H1 (cell line): ENCODE measurements around the gene PAX8. TPM values are rescaled to one million over a fixed set of nuclear protein-coding genes. Genes with fewer than 3 reads are reported as not detected.
"Not testable (repeated sequence)": the region's sequence is repeated elsewhere in the genome, so short reads cannot be mapped to it uniquely, and the experiment has no call there.

ENCODE experiments used
- CTCF ChIA-PET: fragments of 300-600 bp; sonication (Branson Sonifier 250); formaldehyde crosslinking; loops from one replicate; lab custom pipeline; 2021; ENCODE audit not compliant: partially characterized antibody; lab: Charles Lee
- POLR2A ChIA-PET: fragments of 300-600 bp; sonication (Branson Sonifier 250); formaldehyde crosslinking; loops from one replicate; lab custom pipeline; 2021; ENCODE audit warnings: inconsistent platforms; ENCODE audit not compliant: partially characterized antibody; lab: Charles Lee
- DNase-seq, 2 experiments: peaks; one replicate each; pipeline versions ENCODE4 v3.0.0 to v3.0.0-alpha.2; 2010 to 2022; ENCODE audit warnings: low spot score in 2 of 2, low read depth in 1 of 2, mixed read lengths in 1 of 2
- FAIRE-seq: peaks from 2 replicates; lab custom pipeline; 2011; peaks lifted over from hg19 to GRCh38; lab: Jason Lieb, UNC
- H2AFZ ChIP-seq: 2 replicates; pipeline ENCODE4 v1.8.1; 2012; ENCODE audit warnings: low read length, inconsistent platforms
- H2AK5ac ChIP-seq: 2 replicates; pipeline ENCODE4 v1.6.1; 2013; ENCODE audit warnings: low read depth, low read length
- H2BK120ac ChIP-seq: replicated peaks from 2 replicates; pipeline ENCODE3; 2013; ENCODE audit warnings: low read depth, low read length, inconsistent platforms
- H2BK12ac ChIP-seq: 2 replicates; pipeline ENCODE4 v1.6.1; 2013; ENCODE audit warnings: low read depth, low read length
- H2BK15ac ChIP-seq: 2 replicates; pipeline ENCODE4 v1.6.1; 2013; ENCODE audit warnings: low read length
- H2BK20ac ChIP-seq: 2 replicates; pipeline ENCODE4 v1.6.1; 2013; ENCODE audit warnings: low read length
- H2BK5ac ChIP-seq: 2 replicates; pipeline ENCODE4 v1.6.1; 2013; ENCODE audit warnings: low read depth, low read length
- H3K14ac ChIP-seq: 2 replicates; pipeline ENCODE4 v1.6.1; 2013; ENCODE audit warnings: inconsistent platforms; ENCODE audit not compliant: insufficient read length
- H3K18ac ChIP-seq: 2 replicates; pipeline ENCODE4 v1.6.1; 2013; ENCODE audit warnings: low read length; ENCODE audit errors: extremely low read depth
- H3K23ac ChIP-seq: 2 replicates; pipeline ENCODE4 v1.6.1; 2013; ENCODE audit warnings: inconsistent platforms; ENCODE audit not compliant: insufficient read length
- H3K23me2 ChIP-seq: 2 replicates; pipeline ENCODE4 v1.6.1; 2013; ENCODE audit warnings: low read depth, low read length
- H3K27ac ChIP-seq: 2 replicates; pipeline ENCODE4 v1.6.1; 2011; ENCODE audit warnings: low read depth, low read length, inconsistent platforms
- H3K27me3 ChIP-seq, 4 experiments: replicated peaks in 1 of 4; 1 replicate in 1 of 4; 2 replicates in 3 of 4; pipeline versions ENCODE4 v1.6.1 to v1.8.1; 2011 to 2013; ENCODE audit warnings: low read length in 3 of 4, mild to moderate bottlenecking in 3 of 4, inconsistent platforms in 2 of 4, mixed read lengths in 2 of 4, moderate library complexity in 1 of 4; ENCODE audit not compliant: control insufficient read depth in 3 of 4, insufficient read depth in 3 of 4; ENCODE audit errors: extremely low read depth in 1 of 4
- H3K36me3 ChIP-seq, 4 experiments: 2 replicates each; pipeline versions ENCODE4 v1.6.1 to v1.8.1; 2011 to 2013; ENCODE audit warnings: mild to moderate bottlenecking in 4 of 4, low read length in 3 of 4, moderate library complexity in 2 of 4, control low read depth in 1 of 4, inconsistent platforms in 1 of 4; ENCODE audit not compliant: insufficient read depth in 4 of 4, control insufficient read depth in 2 of 4
- H3K4ac ChIP-seq: replicated peaks from 2 replicates; pipeline ENCODE3; 2013; ENCODE audit warnings: low read length, low read depth, mixed read lengths, inconsistent platforms; ENCODE audit not compliant: insufficient read length
- H3K4me1 ChIP-seq, 4 experiments: replicated peaks in 1 of 4; 1 replicate in 1 of 4; 2 replicates in 3 of 4; pipeline versions ENCODE4 v1.6.1 to v1.8.1; 2011 to 2013; ENCODE audit warnings: low read length in 3 of 4, inconsistent platforms in 2 of 4, mixed read lengths in 1 of 4; ENCODE audit not compliant: insufficient read depth in 4 of 4, control insufficient read depth in 3 of 4
- H3K4me2 ChIP-seq, 2 experiments: 2 replicates each; pipeline versions ENCODE4 v1.6.1 to v1.8.1; 2011 to 2013; ENCODE audit warnings: low read depth in 2 of 2, low read length in 2 of 2, control low read depth in 1 of 2, inconsistent platforms in 1 of 2, mild to moderate bottlenecking in 1 of 2; ENCODE audit not compliant: insufficient read depth in 1 of 2
- H3K4me3 ChIP-seq, 4 experiments: fragments of 200-600, 300-600 bp in 1 of 4; sonication (generic), shearing (Covaris generic), sonication (Bioruptor Twin) in 1 of 4; 2 replicates each; pipeline versions ENCODE4 v1.5.1 to v1.8.1; 2011 to 2016; ENCODE audit warnings: low read length in 4 of 4, low read depth in 3 of 4, control low read depth in 2 of 4, inconsistent platforms in 2 of 4, mild to moderate bottlenecking in 2 of 4, mixed read lengths in 1 of 4, moderate library complexity in 1 of 4; ENCODE audit not compliant: insufficient read depth in 2 of 4; ENCODE audit errors: extremely low read depth in 1 of 4
- H3K56ac ChIP-seq: replicated peaks from 2 replicates; pipeline ENCODE3; 2013; ENCODE audit warnings: low read depth, mild to moderate bottlenecking, mixed read lengths, low read length, inconsistent platforms; ENCODE audit not compliant: insufficient read length
- H3K79me1 ChIP-seq: 2 replicates; pipeline ENCODE4 v1.6.1; 2013; ENCODE audit warnings: low read depth, low read length, control low read depth
- H3K79me2 ChIP-seq, 2 experiments: 2 replicates each; pipeline versions ENCODE4 v1.6.1 to v1.8.1; 2012 to 2013; ENCODE audit warnings: low read length in 2 of 2, mild to moderate bottlenecking in 2 of 2, inconsistent platforms in 1 of 2; ENCODE audit not compliant: insufficient read depth in 2 of 2, control insufficient read depth in 1 of 2
- H3K9ac ChIP-seq, 4 experiments: replicated peaks in 1 of 4; 1 replicate in 1 of 4; 2 replicates in 3 of 4; pipeline versions ENCODE4 v1.6.1 to v1.8.1; 2011 to 2013; ENCODE audit warnings: low read depth in 3 of 4, low read length in 3 of 4, control low read depth in 2 of 4, mild to moderate bottlenecking in 2 of 4, moderate library complexity in 2 of 4, inconsistent platforms in 1 of 4; ENCODE audit errors: extremely low read depth in 1 of 4
- H3K9me3 ChIP-seq, 2 experiments: 2 replicates each; pipeline versions ENCODE4 v1.6.1 to v1.8.1; 2012 to 2013; ENCODE audit warnings: mild to moderate bottlenecking in 2 of 2, moderate library complexity in 2 of 2, control low read depth in 1 of 2, inconsistent platforms in 1 of 2, low read depth in 1 of 2, low read length in 1 of 2, mixed read lengths in 1 of 2; ENCODE audit not compliant: insufficient read depth in 2 of 2
- H4K20me1 ChIP-seq, 2 experiments: replicated peaks in 1 of 2; 2 replicates each; pipeline versions ENCODE3 to v1.8.1; 2011 to 2013; ENCODE audit warnings: inconsistent platforms in 2 of 2, low read length in 2 of 2, mild to moderate bottlenecking in 1 of 2; ENCODE audit not compliant: insufficient read depth in 2 of 2, control insufficient read depth in 1 of 2
- H4K5ac ChIP-seq: 2 replicates; pipeline ENCODE4 v1.6.1; 2013; ENCODE audit warnings: low read length, low read depth, mixed read lengths, inconsistent platforms; ENCODE audit not compliant: insufficient read length
- H4K8ac ChIP-seq: 2 replicates; pipeline ENCODE4 v1.8.0; 2013; ENCODE audit warnings: mild to moderate bottlenecking, moderate library complexity, low read length, inconsistent platforms; ENCODE audit not compliant: insufficient read depth; ENCODE audit errors: extremely low read depth
- H4K91ac ChIP-seq: replicated peaks from 2 replicates; pipeline ENCODE3; 2013; ENCODE audit warnings: low read length, mixed read lengths, inconsistent platforms; ENCODE audit not compliant: insufficient read length
- WGBS, 2 experiments: shearing (Covaris generic) in 1 of 2; methylation state at CpG; one replicate each; pipeline versions ENCODE4 v1.1.6 to v1.1.7; 2013 to 2015; ENCODE audit warnings: low lambda C conversion rate in 2 of 2, mixed read lengths in 2 of 2, inconsistent platforms in 1 of 2, low coverage in 1 of 2, missing lambda C conversion rate in 1 of 2; ENCODE audit not compliant: insufficient replicate concordance in 2 of 2, insufficient coverage in 1 of 2, insufficient read length in 1 of 2; ENCODE audit errors: extremely low coverage in 1 of 2, missing lambda C conversion rate in 1 of 2; 5-methylcytosine and 5-hydroxymethylcytosine counted together
- polyA plus RNA-seq, 7 experiments: library from polyadenylated mRNA; depleted of rRNA in 3 of 7; stranded (reverse) in 5 of 7; unstranded in 2 of 7; fragments of >200 nt in 5 of 7; fragments of 200-250 nt in 2 of 7; gene quantifications; 1 replicate in 5 of 7; 2 replicates in 1 of 7; 4 replicates in 1 of 7; pipeline versions ENCODE4 v1.2.1 to v1.2.3, GENCODE V29; 2011 to 2013; ENCODE audit warnings: missing spikeins in 2 of 7, mixed read lengths in 2 of 7
- total RNA-seq: library from RNA; stranded (reverse); fragmentation: NEBNext Ultra II Directional; extraction: Animal tissue kit (Norgen Biotek cat#: 25700); gene quantifications from 2 replicates; pipeline ENCODE4 v1.2.1, GENCODE V29; 2021

PAX8 gene
- total and polyA plus RNA-seq, 2 of the 8 experiments (the other 6 are each of a cell fraction or from before 2014, with no cell fraction given): 0.02 TPM; not detected in 1

DNA sequence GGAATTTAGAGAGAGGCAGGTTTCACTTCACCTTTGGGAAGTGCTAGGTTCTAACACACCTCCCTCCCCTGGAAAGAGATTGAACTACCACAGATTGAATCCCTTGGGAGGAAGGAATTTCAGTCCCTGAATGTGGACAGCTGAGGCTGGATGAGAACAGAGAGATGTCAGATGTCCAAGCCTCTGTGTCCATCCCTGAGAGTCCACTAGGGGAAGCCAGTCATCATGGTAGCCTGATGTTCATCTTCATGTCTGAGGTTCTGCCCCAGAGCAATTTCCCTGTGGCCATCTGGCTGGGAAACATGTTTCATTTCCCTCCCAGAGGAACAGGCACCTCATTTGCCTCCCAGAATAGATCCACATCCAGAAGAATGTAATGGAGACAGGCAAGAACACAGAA is 30.1 kb upstream of the PAX8 start:
- POLR2A ChIA-PET: not testable (repeated sequence)

DNA sequence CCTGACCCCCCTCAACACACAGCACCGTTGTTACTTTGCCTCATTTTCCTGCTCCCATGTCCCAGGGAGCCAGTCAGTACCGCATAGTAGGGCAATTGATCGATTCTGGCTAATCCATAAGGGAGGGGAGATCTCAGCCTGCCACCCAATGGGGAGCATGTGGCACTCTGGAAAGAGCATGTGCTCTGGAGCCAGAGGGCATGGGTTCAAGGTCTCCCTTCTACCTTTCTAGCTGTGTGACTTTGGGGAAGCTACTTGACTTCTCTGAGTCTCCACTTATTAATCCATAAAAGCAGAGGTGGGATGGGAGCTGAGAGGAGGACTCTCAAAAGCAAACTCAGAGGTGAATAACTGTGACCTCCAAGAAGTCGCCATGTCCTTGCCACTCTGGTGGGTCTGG is 27.5 kb upstream of the PAX8 start:
- H2BK15ac ChIP-seq, DNase-seq, H3K9me3 ChIP-seq, H3K79me1 ChIP-seq, POLR2A ChIA-PET, H3K23ac ChIP-seq, H3K36me3 ChIP-seq, H2BK20ac ChIP-seq, H2AFZ ChIP-seq, H4K20me1 ChIP-seq, H3K4ac ChIP-seq, H3K27ac ChIP-seq, H4K91ac ChIP-seq, H4K5ac ChIP-seq, H3K27me3 ChIP-seq, H3K56ac ChIP-seq, H2AK5ac ChIP-seq, H3K79me2 ChIP-seq, H4K8ac ChIP-seq, H3K4me2 ChIP-seq, H2BK12ac ChIP-seq, FAIRE-seq, H2BK5ac ChIP-seq, H3K9ac ChIP-seq, H3K14ac ChIP-seq, H3K18ac ChIP-seq, H2BK120ac ChIP-seq, H3K4me3 ChIP-seq, H3K23me2 ChIP-seq, H3K4me1 ChIP-seq: not testable (repeated sequence)
- WGBS, 2 experiments: 89% methylated on average over 4 of the region's 4 CpGs; no CpG with 5 or more reads in 1 of the 2 experiments
- CTCF ChIA-PET: interaction anchor here (1.5 kb wide), 1 partner anchor 57 kb away, joined by 5 read pairs; no protein-coding TSS in a partner anchor

More for the DNA sequence above, 30.1 kb upstream of the PAX8 start:
- not testable (repeated sequence) for H3K4ac ChIP-seq, H2BK5ac ChIP-seq, H3K23ac ChIP-seq, H2AK5ac ChIP-seq, H3K9me3 ChIP-seq, H3K79me2 ChIP-seq, DNase-seq, FAIRE-seq, H3K36me3 ChIP-seq, H4K20me1 ChIP-seq, H3K14ac ChIP-seq, H4K8ac ChIP-seq, H2BK20ac ChIP-seq, H2BK120ac ChIP-seq, H3K18ac ChIP-seq, H3K56ac ChIP-seq, H2BK15ac ChIP-seq, H3K27me3 ChIP-seq, H3K79me1 ChIP-seq, H4K5ac ChIP-seq, H2BK12ac ChIP-seq, H3K23me2 ChIP-seq, H3K4me1 ChIP-seq, H2AFZ ChIP-seq, H3K27ac ChIP-seq, H3K4me2 ChIP-seq, H3K4me3 ChIP-seq, H3K9ac ChIP-seq, H4K91ac ChIP-seq
- CTCF ChIA-PET: interaction anchor here (1.3 to 2.2 kb wide), 2 partner anchors 13 to 36 kb away, joined by 4 to 5 read pairs; no protein-coding TSS in a partner anchor
